K562 (cell line): ENCODE measurements around the gene TMEM187. TPM values are rescaled to one million over a fixed set of nuclear protein-coding genes. Genes with fewer than 3 reads are reported as not detected.

Source experiments
- EWSR1 ChIP-seq: fragments of 450-650 bp; IDR thresholded peaks from 2 replicates; pipeline ENCODE4 v1.6.1; 2018; ENCODE audit warnings: borderline replicate concordance, mild to moderate bottlenecking, low read depth, moderate library complexity; ENCODE audit not compliant: partially characterized antibody
- GATA2 ChIP-seq: sonication (generic); formaldehyde crosslinking; IDR thresholded peaks from 2 replicates; pipeline ENCODE4 v1.4.0; 2020; ENCODE audit warnings: mild to moderate bottlenecking, missing genetic modification reagents
- GATAD2B ChIP-seq: fragments of 450-650 bp; IDR thresholded peaks from 2 replicates; pipeline ENCODE4 v1.6.1; 2017; ENCODE audit warnings: mild to moderate bottlenecking, borderline replicate concordance
- HDAC8 ChIP-seq: fragments of 450-650 bp; IDR thresholded peaks from 2 replicates; pipeline ENCODE4 v1.6.1; 2016; ENCODE audit warnings: mild to moderate bottlenecking, missing genetic modification characterization, moderate library complexity, missing compliant biosample characterization
- NCOA4 ChIP-seq: fragments of 450-650 bp; IDR thresholded peaks from 2 replicates; pipeline ENCODE4 v1.6.1; 2018; ENCODE audit warnings: mild to moderate bottlenecking; ENCODE audit not compliant: partially characterized antibody
- NFIX ChIP-seq: fragments of 250-450 bp; sonication (Bioruptor Pico); IDR thresholded peaks from 2 replicates; pipeline ENCODE4 v1.4.0; 2020; ENCODE audit warnings: low read depth, mild to moderate bottlenecking, moderate library complexity
- NFRKB ChIP-seq: fragments of 450-650 bp; IDR thresholded peaks from 2 replicates; pipeline ENCODE4 v1.6.1; 2016; ENCODE audit warnings: low read depth
- PHB2 ChIP-seq: fragments of 450-650 bp; IDR thresholded peaks from 2 replicates; pipeline ENCODE4 v1.6.1; 2017; ENCODE audit warnings: low read depth
- POLR2A ChIP-seq: fragments of 450-650 bp; conservative IDR thresholded peaks from 2 replicates; pipeline ENCODE4 v1.6.1; 2016
- PRMT5 ChIP-seq: sonication (generic); formaldehyde crosslinking; IDR thresholded peaks from 2 replicates; pipeline ENCODE4 v1.5.0; 2020; ENCODE audit warnings: missing genetic modification reagents
- PRPF4 ChIP-seq: fragments of 200-400 bp; formaldehyde crosslinking; IDR thresholded peaks from one replicate; pipeline ENCODE4 v1.6.1; 2017; ENCODE audit warnings: low read length, low read depth, mild to moderate bottlenecking; ENCODE audit not compliant: insufficient read depth, poor library complexity, severe bottlenecking
- PTBP1 ChIP-seq: fragments of 200-400 bp; formaldehyde crosslinking; IDR thresholded peaks from 2 replicates; pipeline ENCODE4 v1.6.1; 2017; ENCODE audit warnings: low read depth, low read length
- RUNX1 ChIP-seq: sonication (generic); IDR thresholded peaks from 2 replicates; pipeline ENCODE4 v1.6.1; 2016; ENCODE audit warnings: antibody characterized with exemption, low read depth
- SAFB2 ChIP-seq: fragments of 200-400 bp; formaldehyde crosslinking; IDR thresholded peaks from 2 replicates; pipeline ENCODE4 v1.6.1; 2018; ENCODE audit warnings: borderline replicate concordance, low read length, low read depth, moderate library complexity; ENCODE audit not compliant: severe bottlenecking
- TBL1XR1 ChIP-seq, 2 experiments: IDR thresholded peaks; 2 replicates each; pipeline ENCODE4 v1.6.1; 2012; ENCODE audit warnings: improper control_type of control experiment in 2 of 2, low read length in 2 of 2, mild to moderate bottlenecking in 1 of 2
- TEAD1 ChIP-seq, 2 experiments: fragments of 450-650 bp in 1 of 2; sonication (generic) in 1 of 2; formaldehyde crosslinking; IDR thresholded peaks; 2 replicates each; pipeline versions ENCODE4 v1.4.0 to v1.8.0; 2020 to 2022; ENCODE audit warnings: mild to moderate bottlenecking in 2 of 2, missing genetic modification reagents in 1 of 2
- ZC3H11A ChIP-seq: IDR thresholded peaks from 2 replicates; pipeline ENCODE4 v1.6.1; 2012; ENCODE audit warnings: low read depth, low read length, improper control_type of control experiment
- ZNF232 ChIP-seq: sonication (generic); formaldehyde crosslinking; IDR thresholded peaks from 2 replicates; pipeline ENCODE4 v1.8.0; 2022; ENCODE audit warnings: mild to moderate bottlenecking, missing genetic modification reagents
- ZNF274 ChIP-seq: IDR thresholded peaks from 2 replicates; pipeline ENCODE4 v1.6.1; 2011; ENCODE audit warnings: low read depth, mild to moderate bottlenecking, low read length, moderate library complexity, borderline replicate concordance
- ZNF561 ChIP-seq: fragments of 450-650 bp; formaldehyde crosslinking; conservative IDR thresholded peaks from 2 replicates; pipeline ENCODE4 v1.4.0; 2020; ENCODE audit warnings: mild to moderate bottlenecking, moderate library complexity
- ZNF785 ChIP-seq: fragments of 250-450 bp; sonication (Bioruptor Pico); IDR thresholded peaks from 2 replicates; pipeline ENCODE4 v1.4.0; 2020; ENCODE audit warnings: mild to moderate bottlenecking
- polyA plus RNA-seq, 8 experiments: library from polyadenylated mRNA; depleted of rRNA in 4 of 8; stranded (reverse) in 5 of 8; unstranded in 3 of 8; fragments of >200 nt; fragmentation: Nextera tagmentation in 2 of 8; fragmentation: Illumina TruSeq in 1 of 8; extraction: Ambion mirVana in 2 of 8; extraction: Trizol in 1 of 8; gene quantifications; 2 replicates each; pipeline versions ENCODE4 v1.2.1 to v1.2.3, GENCODE V29; 2011 to 2014; ENCODE audit warnings: inconsistent platforms in 1 of 8, missing spikeins in 1 of 8
- total RNA-seq, 7 experiments: library from RNA; depleted of rRNA in 6 of 7; stranded (reverse); fragments of >200 nt in 6 of 7; fragmentation: Illumina TruSeq in 2 of 7; extraction: Trizol in 2 of 7; gene quantifications; 2 replicates each; pipeline versions ENCODE4 v1.2.1 to v1.2.3, GENCODE V29; 2011 to 2021; ENCODE audit warnings: low replicate concordance in 1 of 7
- TF ChIP-seq, protein P1 (sequence below), 3 experiments: fragments of 200-800 bp in 1 of 3; sonication (Bioruptor generic) in 1 of 3; sonication (generic) in 1 of 3; formaldehyde crosslinking in 1 of 3; IDR thresholded peaks; 2 replicates each; pipeline versions ENCODE4 v1.6.1 to v1.8.0; 2016 to 2022; ENCODE audit warnings: mild to moderate bottlenecking in 2 of 3, missing compliant biosample characterization in 2 of 3, missing genetic modification characterization in 2 of 3, missing genetic modification reagents in 1 of 3
- TF ChIP-seq, protein P2 (sequence below): fragments of 250-450 bp; sonication (Bioruptor Pico); IDR thresholded peaks from 2 replicates; pipeline ENCODE4 v1.4.0; 2020; ENCODE audit warnings: mild to moderate bottlenecking
- TF ChIP-seq, protein P3 (sequence below), 3 experiments: fragments of 200-800 bp in 1 of 3; fragments of 250-450 bp in 1 of 3; fragments of 450-650 bp in 1 of 3; sonication (Bioruptor Pico) in 1 of 3; sonication (Bioruptor generic) in 1 of 3; formaldehyde crosslinking in 1 of 3; IDR thresholded peaks; 2 replicates each; pipeline versions ENCODE4 v1.6.1 to v1.8.0; 2016 to 2022; ENCODE audit warnings: mild to moderate bottlenecking in 2 of 3, missing genetic modification characterization in 2 of 3, missing compliant biosample characterization in 1 of 3, moderate library complexity in 1 of 3

Gene TMEM187
- total and polyA plus RNA-seq, 9 of the 15 experiments (the other 6 are each of a cell fraction or from before 2014, with no cell fraction given): 0.13 to 6.4 (median 1.6) TPM

DNA sequence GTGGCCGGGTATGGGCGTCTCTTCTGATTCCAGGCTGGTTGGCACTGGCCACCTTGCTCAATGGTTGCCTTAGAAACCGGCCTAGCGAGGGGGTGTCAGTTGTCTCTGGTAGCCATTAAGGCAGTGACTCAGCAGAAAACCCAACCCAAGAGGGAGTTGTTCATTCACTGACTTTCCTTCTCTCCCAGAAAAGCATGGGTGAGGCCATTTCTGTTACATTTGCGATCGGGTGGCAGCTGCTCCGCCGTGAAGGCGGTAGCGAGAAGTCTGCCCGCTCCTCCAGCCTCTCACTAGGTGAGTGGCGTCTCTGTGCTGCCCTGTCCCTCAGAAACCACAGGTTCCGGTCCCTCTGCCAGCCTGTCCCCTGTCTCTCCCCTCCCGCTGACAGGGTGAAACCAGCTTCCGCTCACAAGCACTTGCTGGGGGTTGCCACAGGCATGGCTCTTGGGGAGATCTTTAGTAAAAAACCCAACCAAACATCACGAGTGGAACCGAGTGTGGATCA is 29.7 kb downstream of the TMEM187 start (continued):
- TF ChIP-seq ZNF785 (no peak), ZNF274 (no peak), SAFB2 (no peak), TEAD1 (CRISPR knock-in tag; IDR thresholded peaks at IDR 0.05) (peak in 1 of 2 experiments; percentile 94; a peak in 2 of 4 replicates), PHB2 (no peak), NFIX (CRISPR knock-in tag) (0 out of 2 replicates have a peak, but pooled peaks have one; percentile 5), GATA2 (CRISPR knock-in tag) (no peak), POLR2A (peak; percentile 60), NFRKB (peak; percentile 87), TBL1XR1 (IDR thresholded peaks at IDR 0.05; ENCODE audit: low read length in 2 of 2) (no peak), ZC3H11A (no peak), NCOA4 (no peak), ZNF561 (0 out of 2 replicates have a peak, but pooled peaks have one; percentile 39), EWSR1 (no peak), RUNX1 (no peak), PRPF4 (no peak), GATAD2B (no peak), PTBP1 (no peak), PRMT5 (CRISPR knock-in tag) (no peak), HDAC8 (peak; percentile 97), ZNF232 (CRISPR knock-in tag) (no peak)
- TF ChIP-seq, protein P1, sequence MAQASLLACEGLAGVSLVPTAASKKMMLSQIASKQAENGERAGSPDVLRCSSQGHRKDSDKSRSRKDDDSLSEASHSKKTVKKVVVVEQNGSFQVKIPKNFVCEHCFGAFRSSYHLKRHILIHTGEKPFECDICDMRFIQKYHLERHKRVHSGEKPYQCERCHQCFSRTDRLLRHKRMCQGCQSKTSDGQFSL (CRISPR knock-in tag; IDR thresholded peaks at IDR 0.05): no peak
- TF ChIP-seq, protein P1 (tag; IDR thresholded peaks at IDR 0.05): peak in 1 of 2 experiments; percentile 87; a peak in 2 of 4 replicates
- TF ChIP-seq, protein P2, sequence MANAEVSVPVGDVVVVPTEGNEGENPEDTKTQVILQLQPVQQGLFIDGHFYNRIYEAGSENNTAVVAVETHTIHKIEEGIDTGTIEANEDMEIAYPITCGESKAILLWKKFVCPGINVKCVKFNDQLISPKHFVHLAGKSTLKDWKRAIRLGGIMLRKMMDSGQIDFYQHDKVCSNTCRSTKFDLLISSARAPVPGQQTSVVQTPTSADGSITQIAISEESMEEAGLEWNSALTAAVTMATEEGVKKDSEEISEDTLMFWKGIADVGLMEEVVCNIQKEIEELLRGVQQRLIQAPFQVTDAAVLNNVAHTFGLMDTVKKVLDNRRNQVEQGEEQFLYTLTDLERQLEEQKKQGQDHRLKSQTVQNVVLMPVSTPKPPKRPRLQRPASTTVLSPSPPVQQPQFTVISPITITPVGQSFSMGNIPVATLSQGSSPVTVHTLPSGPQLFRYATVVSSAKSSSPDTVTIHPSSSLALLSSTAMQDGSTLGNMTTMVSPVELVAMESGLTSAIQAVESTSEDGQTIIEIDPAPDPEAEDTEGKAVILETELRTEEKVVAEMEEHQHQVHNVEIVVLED (CRISPR knock-in tag): peak; percentile 67
- TF ChIP-seq, protein P3, sequence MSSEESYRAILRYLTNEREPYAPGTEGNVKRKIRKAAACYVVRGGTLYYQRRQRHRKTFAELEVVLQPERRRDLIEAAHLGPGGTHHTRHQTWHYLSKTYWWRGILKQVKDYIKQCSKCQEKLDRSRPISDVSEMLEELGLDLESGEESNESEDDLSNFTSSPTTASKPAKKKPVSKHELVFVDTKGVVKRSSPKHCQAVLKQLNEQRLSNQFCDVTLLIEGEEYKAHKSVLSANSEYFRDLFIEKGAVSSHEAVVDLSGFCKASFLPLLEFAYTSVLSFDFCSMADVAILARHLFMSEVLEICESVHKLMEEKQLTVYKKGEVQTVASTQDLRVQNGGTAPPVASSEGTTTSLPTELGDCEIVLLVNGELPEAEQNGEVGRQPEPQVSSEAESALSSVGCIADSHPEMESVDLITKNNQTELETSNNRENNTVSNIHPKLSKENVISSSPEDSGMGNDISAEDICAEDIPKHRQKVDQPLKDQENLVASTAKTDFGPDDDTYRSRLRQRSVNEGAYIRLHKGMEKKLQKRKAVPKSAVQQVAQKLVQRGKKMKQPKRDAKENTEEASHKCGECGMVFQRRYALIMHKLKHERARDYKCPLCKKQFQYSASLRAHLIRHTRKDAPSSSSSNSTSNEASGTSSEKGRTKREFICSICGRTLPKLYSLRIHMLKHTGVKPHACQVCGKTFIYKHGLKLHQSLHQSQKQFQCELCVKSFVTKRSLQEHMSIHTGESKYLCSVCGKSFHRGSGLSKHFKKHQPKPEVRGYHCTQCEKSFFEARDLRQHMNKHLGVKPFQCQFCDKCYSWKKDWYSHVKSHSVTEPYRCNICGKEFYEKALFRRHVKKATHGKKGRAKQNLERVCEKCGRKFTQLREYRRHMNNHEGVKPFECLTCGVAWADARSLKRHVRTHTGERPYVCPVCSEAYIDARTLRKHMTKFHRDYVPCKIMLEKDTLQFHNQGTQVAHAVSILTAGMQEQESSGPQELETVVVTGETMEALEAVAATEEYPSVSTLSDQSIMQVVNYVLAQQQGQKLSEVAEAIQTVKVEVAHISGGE (CRISPR knock-in tag; IDR thresholded peaks at IDR 0.05): peak in 2 of 3 experiments; percentile 44 to 89; a peak in 2 of 6 replicates
